IMR-90 (cell line): ENCODE results near the gene CHRNA5. TPM values are rescaled to one million over a fixed set of nuclear protein-coding genes. Genes with fewer than 3 reads are reported as not detected.

Experiments used
- ATAC-seq: fragments of 200-7000 bp; cut with Tn5 transposase; 2 replicates; pipeline ENCODE4 v1.9.1; 2020; ENCODE audit warnings: low read depth, mild to moderate bottlenecking, moderate library complexity
- BruUV-seq: library from RNA; stranded (reverse); fragments of 400-500 nt; replicated peaks from 2 replicates; lab custom pipeline; 2021; lab: Mats Ljungman, UMichigan
- CTCF ChIA-PET: fragments of 300-600 bp; formaldehyde crosslinking; extraction: SDS; loops from one replicate; lab custom pipeline; 2021; ENCODE audit warnings: antibody characterized with exemption; lab: Yijun Ruan, JAX
- POLR2A ChIA-PET: fragments of 300-600 bp; sonication (Branson Sonifier 250); formaldehyde crosslinking; loops from one replicate; lab custom pipeline; 2022; ENCODE audit warnings: antibody characterized with exemption; ENCODE audit not compliant: unreplicated experiment; lab: Charles Lee
- DNase-seq: peaks from one replicate; pipeline ENCODE4 v3.0.0; 2013
- H2AFZ ChIP-seq: replicated peaks from 2 replicates; pipeline ENCODE3; 2013; ENCODE audit warnings: low read length, mild to moderate bottlenecking; ENCODE audit not compliant: poor library complexity
- H2AK5ac ChIP-seq: 2 replicates; pipeline ENCODE4 v1.6.1; 2013; ENCODE audit warnings: low read depth, low read length, inconsistent platforms
- H2AK9ac ChIP-seq: replicated peaks from 2 replicates; pipeline ENCODE3; 2013; ENCODE audit warnings: mild to moderate bottlenecking, low read depth, low read length, moderate library complexity; ENCODE audit not compliant: poor library complexity
- H2BK120ac ChIP-seq: 2 replicates; pipeline ENCODE4 v1.6.1; 2013; ENCODE audit warnings: low read depth, low read length, inconsistent platforms
- H2BK15ac ChIP-seq: 3 replicates; pipeline ENCODE4 v1.6.1; 2013; ENCODE audit warnings: low read depth, low read length, inconsistent platforms
- H2BK20ac ChIP-seq: 2 replicates; pipeline ENCODE4 v1.6.1; 2013; ENCODE audit warnings: low read depth, mild to moderate bottlenecking, inconsistent platforms, low read length, moderate library complexity
- H2BK5ac ChIP-seq: 2 replicates; pipeline ENCODE4 v1.6.1; 2013; ENCODE audit warnings: mild to moderate bottlenecking, low read depth, low read length, inconsistent platforms; ENCODE audit not compliant: poor library complexity, severe bottlenecking
- H3K14ac ChIP-seq: replicated peaks from 2 replicates; pipeline ENCODE4 v1.6.1; 2013; ENCODE audit warnings: low read depth, low read length, inconsistent platforms
- H3K18ac ChIP-seq: 2 replicates; pipeline ENCODE4 v1.6.1; 2013; ENCODE audit warnings: low read depth, low read length, control low read depth
- H3K23ac ChIP-seq: 2 replicates; pipeline ENCODE4 v1.6.1; 2013; ENCODE audit warnings: low read depth, low read length, inconsistent platforms
- H3K27ac ChIP-seq: 2 replicates; pipeline ENCODE4 v1.5.1; 2013; ENCODE audit warnings: mild to moderate bottlenecking, control low read depth, low read length; ENCODE audit not compliant: insufficient read depth
- H3K27me3 ChIP-seq: 2 replicates; pipeline ENCODE4 v1.6.1; 2013; ENCODE audit warnings: low read length; ENCODE audit not compliant: control insufficient read depth, insufficient read depth
- H3K36me3 ChIP-seq: 2 replicates; pipeline ENCODE4 v1.6.1; 2013; ENCODE audit warnings: low read length, mixed read lengths; ENCODE audit not compliant: control insufficient read depth, insufficient read depth
- H3K4ac ChIP-seq: 2 replicates; pipeline ENCODE4 v1.6.1; 2013; ENCODE audit warnings: low read depth, low read length, inconsistent platforms
- H3K4me1 ChIP-seq: 2 replicates; pipeline ENCODE4 v1.6.1; 2013; ENCODE audit warnings: low read length, mixed read lengths; ENCODE audit not compliant: control insufficient read depth, insufficient read depth
- H3K4me2 ChIP-seq: 2 replicates; pipeline ENCODE4 v1.6.1; 2013; ENCODE audit warnings: low read depth, mild to moderate bottlenecking, control low read depth, low read length, moderate library complexity
- H3K4me3 ChIP-seq: 2 replicates; pipeline ENCODE4 v1.5.1; 2013; ENCODE audit warnings: low read depth, mild to moderate bottlenecking, control low read depth, low read length, moderate library complexity; ENCODE audit not compliant: insufficient read depth
- H3K56ac ChIP-seq: 2 replicates; pipeline ENCODE4 v1.6.1; 2013; ENCODE audit warnings: low read length, inconsistent platforms; ENCODE audit not compliant: insufficient read depth; ENCODE audit errors: extremely low read depth
- H3K79me1 ChIP-seq, 2 experiments: 2 replicates each; pipeline ENCODE4 v1.6.1; 2013; ENCODE audit warnings: low read length in 2 of 2, inconsistent platforms in 1 of 2, low read depth in 1 of 2
- H3K9ac ChIP-seq: 2 replicates; pipeline ENCODE4 v1.6.1; 2013; ENCODE audit warnings: low read depth, low read length, control low read depth
- H3K9me1 ChIP-seq: 2 replicates; pipeline ENCODE4 v1.6.1; 2013; ENCODE audit warnings: low read length, inconsistent platforms; ENCODE audit not compliant: insufficient read depth
- H3K9me3 ChIP-seq: 2 replicates; pipeline ENCODE4 v1.6.1; 2013; ENCODE audit warnings: low read length; ENCODE audit not compliant: control insufficient read depth, insufficient read depth
- H4K20me1 ChIP-seq: 2 replicates; pipeline ENCODE4 v1.6.1; 2013; ENCODE audit warnings: low read length, inconsistent platforms; ENCODE audit not compliant: insufficient read depth
- H4K5ac ChIP-seq: 2 replicates; pipeline ENCODE4 v1.6.1; 2013; ENCODE audit warnings: mild to moderate bottlenecking, low read depth, low read length, control low read depth
- H4K8ac ChIP-seq, 2 experiments: 2 replicates each; pipeline ENCODE4 v1.6.1; 2013; ENCODE audit warnings: low read depth in 2 of 2, low read length in 2 of 2, control low read depth in 1 of 2, inconsistent platforms in 1 of 2
- H4K91ac ChIP-seq: 2 replicates; pipeline ENCODE4 v1.6.1; 2013; ENCODE audit warnings: low read depth, low read length, inconsistent platforms; ENCODE audit not compliant: insufficient read depth
- BHLHE40 ChIP-seq: fragments of 150-350 bp; IDR thresholded peaks from 2 replicates; pipeline ENCODE4 v1.6.1; 2016; ENCODE audit warnings: mild to moderate bottlenecking, low read depth, low read length
- CEBPB ChIP-seq: IDR thresholded peaks from 2 replicates; pipeline ENCODE4 v1.6.1; 2012; ENCODE audit warnings: low read depth, low read length, improper control_type of control experiment
- CHD1 ChIP-seq: IDR thresholded peaks from 2 replicates; pipeline ENCODE4 v1.6.1; 2012; ENCODE audit warnings: low read depth, low read length, improper control_type of control experiment
- CTCF ChIP-seq: conservative IDR thresholded peaks from 2 replicates; pipeline ENCODE4 v1.5.1; 2012; ENCODE audit warnings: mild to moderate bottlenecking, low read depth, low read length, improper control_type of control experiment
- FOS ChIP-seq: fragments of 150-350 bp; IDR thresholded peaks from 2 replicates; pipeline ENCODE4 v1.6.1; 2016; ENCODE audit warnings: low read depth, low read length
- MAFK ChIP-seq: IDR thresholded peaks from 2 replicates; pipeline ENCODE4 v1.6.1; 2012; ENCODE audit warnings: low read depth, low read length, improper control_type of control experiment
- MAZ ChIP-seq: IDR thresholded peaks from 2 replicates; pipeline ENCODE4 v1.6.1; 2012; ENCODE audit warnings: low read depth, mild to moderate bottlenecking, low read length, improper control_type of control experiment, moderate library complexity, borderline replicate concordance
- MXI1 ChIP-seq: IDR thresholded peaks from 2 replicates; pipeline ENCODE4 v1.6.1; 2012; ENCODE audit warnings: low read depth, mild to moderate bottlenecking, low read length, moderate library complexity, borderline replicate concordance
- NFE2L2 ChIP-seq: fragments of 150-350 bp; IDR thresholded peaks from 2 replicates; pipeline ENCODE4 v1.6.1; 2016; ENCODE audit warnings: low read depth, mild to moderate bottlenecking, low read length
- POLR2A ChIP-seq: IDR thresholded peaks from 2 replicates; pipeline ENCODE4 v1.6.1; 2012; ENCODE audit warnings: mild to moderate bottlenecking, low read depth, low read length
- RAD21 ChIP-seq: IDR thresholded peaks from 2 replicates; pipeline ENCODE4 v1.6.1; 2012; ENCODE audit warnings: low read length, improper control_type of control experiment
- RCOR1 ChIP-seq: IDR thresholded peaks from 2 replicates; pipeline ENCODE4 v1.6.1; 2012; ENCODE audit warnings: mild to moderate bottlenecking, low read length, improper control_type of control experiment; ENCODE audit not compliant: insufficient replicate concordance
- RFX5 ChIP-seq: IDR thresholded peaks from 2 replicates; pipeline ENCODE4 v1.8.0; 2012; ENCODE audit warnings: low read depth, mild to moderate bottlenecking, low read length, moderate library complexity
- SMC3 ChIP-seq: fragments of 150-350 bp; IDR thresholded peaks from 2 replicates; pipeline ENCODE4 v1.6.1; 2016; ENCODE audit warnings: low read depth, mild to moderate bottlenecking, antibody characterized with exemption, low read length, moderate library complexity
- WGBS, 2 experiments: methylation state at CpG; one replicate each; pipeline versions ENCODE4 v1.1.5 to v1.1.7; 2013; ENCODE audit warnings: missing lambda C conversion rate in 2 of 2; ENCODE audit not compliant: insufficient read length in 1 of 2; ENCODE audit errors: extremely low coverage in 2 of 2; 5-methylcytosine and 5-hydroxymethylcytosine counted together
- dilution Hi-C: fragments of 300-500 bp; cut with HindIII; formaldehyde crosslinking; loops from one replicate; pipeline ENCODE4 v1.14.3; 2018; ENCODE audit warnings: low sequenced_read_pairs; ENCODE audit not compliant: unreplicated experiment
- in situ Hi-C: fragments of 300-500 bp; cut with MboI; formaldehyde crosslinking; loops from 3 replicates; pipeline ENCODE4 v1.14.3; 2019; ENCODE audit warnings: low sequenced_read_pairs, inconsistent platforms, mixed read lengths
- intact Hi-C: fragments of 100-400 bp; cut with micrococcal nuclease; formaldehyde crosslinking; loops from 2 replicates; pipeline ENCODE4 v1.10.0; 2022
- polyA plus RNA-seq, 3 experiments: library from polyadenylated mRNA; depleted of rRNA; stranded (reverse); fragments of >200 nt; gene quantifications; 2 replicates each; pipeline ENCODE4 v1.2.3, GENCODE V29; 2012; ENCODE audit warnings: low replicate concordance in 1 of 3
- total RNA-seq: library from RNA; depleted of rRNA; stranded (reverse); fragments of >200 nt; gene quantifications from 2 replicates; pipeline ENCODE4 v1.2.3, GENCODE V29; 2012
- TF ChIP-seq, protein P1 (sequence below): fragments of 150-350 bp; IDR thresholded peaks from 2 replicates; pipeline ENCODE4 v1.6.1; 2017; ENCODE audit warnings: mild to moderate bottlenecking, antibody characterized with exemption, low read length, low read depth
- TF ChIP-seq, protein P2 (sequence below): fragments of 150-350 bp; IDR thresholded peaks from 2 replicates; pipeline ENCODE4 v1.6.1; 2016; ENCODE audit warnings: low read depth, mild to moderate bottlenecking, low read length, moderate library complexity, borderline replicate concordance

CHRNA5 gene
- total and polyA plus RNA-seq, 2 of the 4 experiments (the other 2 are of a cell fraction), result 0.54 to 0.94 TPM

DNA sequence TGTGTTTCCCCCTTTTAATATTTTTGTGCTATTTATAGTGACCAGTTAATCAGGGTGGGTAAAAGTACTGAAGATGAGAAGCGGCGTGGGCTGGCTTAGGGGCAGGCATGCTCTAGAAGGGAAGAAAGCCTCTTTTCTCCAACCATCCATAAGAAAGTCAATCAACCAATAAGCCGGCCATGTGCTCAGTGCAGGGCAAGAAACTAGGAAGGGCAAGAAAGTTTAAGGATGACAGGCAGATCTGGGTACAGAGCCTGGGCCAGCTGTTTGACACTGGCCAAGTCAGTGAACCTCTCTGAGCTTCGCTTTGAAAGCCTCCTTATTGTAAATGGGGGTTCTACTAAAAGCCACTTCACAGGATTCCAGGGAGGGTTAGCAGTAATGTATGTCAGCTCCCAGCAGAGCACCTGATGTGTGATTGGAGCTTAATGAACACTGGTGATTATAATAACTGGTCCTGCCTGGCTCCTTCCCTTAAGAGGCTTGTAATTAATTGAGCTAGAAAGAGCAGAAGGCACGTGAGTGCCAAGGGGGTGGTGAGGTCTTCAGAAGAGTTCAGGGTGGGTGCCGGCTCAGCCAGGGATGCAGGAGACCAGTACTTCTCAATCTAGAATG is 61.2 kb downstream of the CHRNA5 start:
- Histone ChIP-seq H3K56ac (no peak overlapping the region), H4K91ac (no peak overlapping the region), H2AK9ac (no peak overlapping the region), H4K5ac (no peak overlapping the region), H3K4me3 (no peak overlapping the region), H3K18ac (no peak overlapping the region), H2AFZ (no peak overlapping the region), H3K9ac (no peak overlapping the region), H3K9me3 (no peaks in the 10 kb centered on the region), H2BK120ac (no peak overlapping the region), H4K8ac (no peak overlapping the region), H3K23ac (no peak overlapping the region), H4K20me1 (no peaks in the 10 kb centered on the region), H3K4me2 (no peak overlapping the region), H2BK15ac (no peak overlapping the region), H2AK5ac (no peak overlapping the region), H3K27me3 (peaks cover 66% of the 10 kb centered on the region), H2BK20ac (no peak overlapping the region), H3K27ac (no peak overlapping the region), H3K14ac (no peak overlapping the region), H3K4me1 (no peaks in the 10 kb centered on the region), H3K79me1 (no peaks in the 10 kb centered on the region), H3K9me1 (no peaks in the 10 kb centered on the region), H2BK5ac (no peak overlapping the region), H3K4ac (no peak overlapping the region), H3K36me3 (no peaks in the 10 kb centered on the region)
- no TSS peak for BruUV-seq
- intact Hi-C loops (no loop called here), dilution Hi-C loops (no loop called here), in situ Hi-C loops (no loop called here)
- ChIA-PET POLR2A (no interaction called here), CTCF (interaction anchor here (0.6 kb wide), 1 partner anchor 216 kb away, joined by 7 read pairs; no protein-coding TSS in a partner anchor)
- no peak for DNase-seq
- TF ChIP-seq, protein P1, sequence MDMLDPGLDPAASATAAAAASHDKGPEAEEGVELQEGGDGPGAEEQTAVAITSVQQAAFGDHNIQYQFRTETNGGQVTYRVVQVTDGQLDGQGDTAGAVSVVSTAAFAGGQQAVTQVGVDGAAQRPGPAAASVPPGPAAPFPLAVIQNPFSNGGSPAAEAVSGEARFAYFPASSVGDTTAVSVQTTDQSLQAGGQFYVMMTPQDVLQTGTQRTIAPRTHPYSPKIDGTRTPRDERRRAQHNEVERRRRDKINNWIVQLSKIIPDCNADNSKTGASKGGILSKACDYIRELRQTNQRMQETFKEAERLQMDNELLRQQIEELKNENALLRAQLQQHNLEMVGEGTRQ, result no peak
- TF ChIP-seq BHLHE40, result no peak
- TF ChIP-seq RAD21, result no peak
- TF ChIP-seq POLR2A, result no peak
- no peak for TF ChIP-seq MAFK
- no peak for TF ChIP-seq CTCF
- TF ChIP-seq RFX5, result no peak
- TF ChIP-seq MXI1, result no peak
- TF ChIP-seq SMC3, result no peak
- TF ChIP-seq NFE2L2, result no peak
- TF ChIP-seq MAZ, result no peak
- TF ChIP-seq CEBPB, result no peak
- TF ChIP-seq FOS, result no peak
- no peak for TF ChIP-seq RCOR1
- TF ChIP-seq, protein P2, sequence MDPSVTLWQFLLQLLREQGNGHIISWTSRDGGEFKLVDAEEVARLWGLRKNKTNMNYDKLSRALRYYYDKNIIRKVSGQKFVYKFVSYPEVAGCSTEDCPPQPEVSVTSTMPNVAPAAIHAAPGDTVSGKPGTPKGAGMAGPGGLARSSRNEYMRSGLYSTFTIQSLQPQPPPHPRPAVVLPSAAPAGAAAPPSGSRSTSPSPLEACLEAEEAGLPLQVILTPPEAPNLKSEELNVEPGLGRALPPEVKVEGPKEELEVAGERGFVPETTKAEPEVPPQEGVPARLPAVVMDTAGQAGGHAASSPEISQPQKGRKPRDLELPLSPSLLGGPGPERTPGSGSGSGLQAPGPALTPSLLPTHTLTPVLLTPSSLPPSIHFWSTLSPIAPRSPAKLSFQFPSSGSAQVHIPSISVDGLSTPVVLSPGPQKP, result no peak
- no peak for TF ChIP-seq CHD1
- 30% methylated on average over 2 of the region's 6 CpGs; no CpG with 5 or more reads in 1 of the 2 experiments for WGBS, 2 experiments
- no peak for ATAC-seq
